PC-3 (cell line): Measurements from ENCODE around the gene DACT1.

Experiments
- EZH2phosphoT487 ChIP-seq: fragments of 300-600 bp; sonication (generic); IDR thresholded peaks from 2 replicates; pipeline ENCODE4 v1.6.1; 2018; ENCODE audit warnings: mild to moderate bottlenecking, antibody characterized with exemption, low read length, borderline replicate concordance
- TF ChIP-seq, protein P1 (sequence below): fragments of 300-600 bp; sonication (generic); conservative IDR thresholded peaks from 2 replicates; pipeline ENCODE4 v1.5.1; 2017; ENCODE audit warnings: antibody characterized with exemption, low read depth, mild to moderate bottlenecking, low read length

DNA sequence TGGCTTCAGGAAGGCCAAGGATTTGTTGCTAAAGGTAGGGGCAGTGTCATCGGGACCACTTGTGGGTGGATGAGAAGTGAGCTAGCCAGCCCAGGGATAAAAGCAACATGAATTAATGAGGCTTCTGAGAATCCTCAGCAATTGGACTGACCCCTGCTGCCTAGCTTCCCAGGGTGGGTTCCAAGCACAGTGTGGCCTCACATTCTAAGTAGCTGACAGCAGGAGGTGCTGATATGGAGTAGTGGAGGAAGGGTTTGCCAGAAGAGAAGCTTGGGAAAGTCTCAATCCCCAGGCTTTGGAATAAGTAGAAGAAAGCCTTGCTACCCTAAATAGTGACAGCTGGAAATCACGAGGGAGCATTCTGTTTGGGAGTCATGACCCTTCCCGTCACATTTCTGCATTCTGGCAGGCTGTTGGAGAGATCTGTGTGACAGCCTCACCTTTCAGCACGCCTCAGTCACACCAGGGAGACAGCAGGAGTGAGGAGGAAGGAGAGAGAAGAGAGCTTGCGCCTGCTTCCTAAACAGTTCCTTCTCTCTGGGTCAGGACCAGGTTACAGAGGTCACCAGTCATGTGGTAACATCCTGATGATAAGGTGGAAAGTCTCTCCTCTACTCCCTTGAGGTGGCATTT is 31.2 kb downstream of the DACT1 start:
- TF ChIP-seq, protein P1, sequence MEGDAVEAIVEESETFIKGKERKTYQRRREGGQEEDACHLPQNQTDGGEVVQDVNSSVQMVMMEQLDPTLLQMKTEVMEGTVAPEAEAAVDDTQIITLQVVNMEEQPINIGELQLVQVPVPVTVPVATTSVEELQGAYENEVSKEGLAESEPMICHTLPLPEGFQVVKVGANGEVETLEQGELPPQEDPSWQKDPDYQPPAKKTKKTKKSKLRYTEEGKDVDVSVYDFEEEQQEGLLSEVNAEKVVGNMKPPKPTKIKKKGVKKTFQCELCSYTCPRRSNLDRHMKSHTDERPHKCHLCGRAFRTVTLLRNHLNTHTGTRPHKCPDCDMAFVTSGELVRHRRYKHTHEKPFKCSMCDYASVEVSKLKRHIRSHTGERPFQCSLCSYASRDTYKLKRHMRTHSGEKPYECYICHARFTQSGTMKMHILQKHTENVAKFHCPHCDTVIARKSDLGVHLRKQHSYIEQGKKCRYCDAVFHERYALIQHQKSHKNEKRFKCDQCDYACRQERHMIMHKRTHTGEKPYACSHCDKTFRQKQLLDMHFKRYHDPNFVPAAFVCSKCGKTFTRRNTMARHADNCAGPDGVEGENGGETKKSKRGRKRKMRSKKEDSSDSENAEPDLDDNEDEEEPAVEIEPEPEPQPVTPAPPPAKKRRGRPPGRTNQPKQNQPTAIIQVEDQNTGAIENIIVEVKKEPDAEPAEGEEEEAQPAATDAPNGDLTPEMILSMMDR = 0 out of 2 replicates have a peak, but pooled peaks have one; percentile 13
- no peak for TF ChIP-seq EZH2phosphoT487
